NT2/D1 (cell line): ENCODE results near the gene DOCK1.

Experiments used
- SUZ12 ChIP-seq: IDR thresholded peaks from 2 replicates; pipeline ENCODE4 v1.6.1; 2011; ENCODE audit not compliant: insufficient read length, insufficient read depth; ENCODE audit errors: extremely low read depth
- ZNF274 ChIP-seq: IDR thresholded peaks from 2 replicates; pipeline ENCODE4 v1.6.1; 2011; ENCODE audit warnings: mild to moderate bottlenecking, low read depth, low read length

- TF ChIP-seq SUZ12, result no peak
- TF ChIP-seq ZNF274, result no peak
Measured at GRCh38 chr10:126953886-126954285, 48.7 kb downstream of the DOCK1 start.
